Activated T-cell treated with anti-CD3 and anti-CD28 coated beads, Interleukin-2, amount 50 U/mL, for 72 hours (primary cell): ENCODE results near the gene C16orf87. TPM values are rescaled to one million over a fixed set of nuclear protein-coding genes. Genes with fewer than 3 reads are reported as not detected.
A peak's percentile ranks its signal among the peaks of the same experiment; 100 is the strongest.
"Not testable (repeated sequence)": the region's sequence is repeated elsewhere in the genome, so short reads cannot be mapped to it uniquely, and the experiment has no call there.

Experiments used
- ATAC-seq, 2 donors: fragments of 150-1000 bp; cut with Tn5 transposase; replicated peaks in 1 of 2; 2 replicates each; pipeline ENCODE4 v1.10.0; 2021; ENCODE audit warnings: moderate library complexity in 2 of 2, mild to moderate bottlenecking in 1 of 2
- DNase-seq, 2 donors: peaks; one replicate each; pipeline ENCODE4 v3.0.0; 2021 to 2022; ENCODE audit warnings: mixed read lengths in 1 of 2
- H3K27ac Mint-ChIP-seq: one replicate; pipeline ENCODE4 v1.8.0; 2022; ENCODE audit warnings: mild to moderate bottlenecking, moderate library complexity, mixed read lengths
- H3K27me3 Mint-ChIP-seq: one replicate; pipeline ENCODE4 v1.8.0; 2022; ENCODE audit warnings: low read depth, mixed read lengths
- H3K36me3 Mint-ChIP-seq, 2 donors: one replicate each; pipeline ENCODE4 v1.8.0; 2022; ENCODE audit warnings: mixed read lengths in 2 of 2, mild to moderate bottlenecking in 1 of 2; ENCODE audit not compliant: insufficient read depth in 2 of 2
- H3K4me1 Mint-ChIP-seq: one replicate; pipeline ENCODE4 v1.8.0; 2022; ENCODE audit warnings: low read depth, mixed read lengths
- H3K4me3 Mint-ChIP-seq, 2 donors: one replicate each; pipeline ENCODE4 v1.8.0; 2022; ENCODE audit warnings: mild to moderate bottlenecking in 2 of 2, mixed read lengths in 2 of 2, moderate library complexity in 2 of 2
- H3K9me3 Mint-ChIP-seq, 2 donors: one replicate each; pipeline ENCODE4 v1.8.0; 2022; ENCODE audit warnings: mixed read lengths in 2 of 2
- total RNA-seq, 2 donors: library from RNA; stranded (reverse); gene quantifications; one replicate each; pipeline ENCODE4 v1.2.3, GENCODE V29; 2022

The C16orf87 gene
- total RNA-seq, 2 donors from 2014 or later = 18.1 to 21.4 TPM

DNA sequence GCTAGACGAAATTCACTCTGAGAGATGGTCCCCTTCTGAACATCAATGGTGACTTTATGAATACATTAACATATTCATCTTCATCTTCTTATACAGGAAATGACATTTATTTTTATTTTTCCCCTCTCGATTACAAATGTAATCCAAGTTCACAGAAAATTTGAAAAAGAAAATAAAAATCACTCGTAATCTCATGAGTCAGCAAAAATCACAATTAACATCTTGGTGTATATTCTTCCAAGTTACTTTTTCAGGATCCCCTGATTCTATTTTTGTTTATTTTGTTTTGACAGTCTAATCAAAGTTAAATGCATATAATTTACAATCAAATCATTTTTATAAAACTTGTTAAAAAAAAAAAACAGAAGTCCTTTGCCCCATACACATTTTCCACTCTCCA is 27.6 kb downstream of the C16orf87 start:
- peaks cover 15% of the 10 kb centered on the region for H3K4me1 Mint-ChIP-seq
- H3K9me3 Mint-ChIP-seq = no peaks in the 10 kb centered on the region
- peak overlapping the region in 1 of 2 donors; percentile 45 for H3K4me3 Mint-ChIP-seq
- no peaks in the 10 kb centered on the region for H3K27me3 Mint-ChIP-seq
- H3K27ac Mint-ChIP-seq = peak overlapping the region; percentile 82
- ATAC-seq (no peak), DNase-seq (no peak)
- peaks cover 3 to 18% of the 10 kb centered on the region in 2 donors for H3K36me3 Mint-ChIP-seq

DNA sequence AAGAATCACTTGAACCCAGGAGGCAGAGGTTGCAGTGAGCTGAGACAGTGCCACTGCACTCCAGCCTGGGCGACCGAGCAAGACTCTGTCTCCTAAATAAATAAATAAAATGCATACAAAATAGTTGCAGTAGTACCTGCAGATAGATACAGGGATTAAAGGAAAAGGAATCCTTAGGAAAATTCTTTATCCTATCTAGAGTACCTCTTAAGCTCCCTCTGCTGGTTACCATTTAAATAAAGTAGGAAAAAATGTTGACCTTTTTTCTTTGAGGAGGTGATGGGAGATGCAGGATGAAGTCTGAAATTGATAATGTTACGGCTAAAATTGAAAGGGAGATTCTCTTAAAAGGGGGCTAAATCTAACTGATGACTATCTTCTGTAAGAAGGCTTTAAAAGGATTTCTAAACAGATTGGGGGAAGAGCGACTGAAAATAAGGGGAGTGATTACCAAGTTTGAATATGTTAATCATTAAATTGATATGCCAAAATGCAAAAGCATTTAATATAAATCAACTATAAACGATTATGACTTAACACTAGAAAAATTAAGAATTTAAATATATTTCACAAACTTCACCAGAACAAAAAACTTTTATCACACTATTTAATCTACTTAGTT is 29.4 kb downstream of the C16orf87 start:
- DNase-seq (no peak), ATAC-seq (no peak)
- Mint-ChIP-seq H3K9me3 (peaks cover 3% of the 10 kb centered on the region in 2 donors), H3K4me3 (no peak overlapping the region), H3K36me3 (peaks cover 6 to 18% of the 10 kb centered on the region in 2 donors), H3K27ac (no peak overlapping the region), H3K27me3 (no peaks in the 10 kb centered on the region), H3K4me1 (peaks cover 10% of the 10 kb centered on the region)

DNA sequence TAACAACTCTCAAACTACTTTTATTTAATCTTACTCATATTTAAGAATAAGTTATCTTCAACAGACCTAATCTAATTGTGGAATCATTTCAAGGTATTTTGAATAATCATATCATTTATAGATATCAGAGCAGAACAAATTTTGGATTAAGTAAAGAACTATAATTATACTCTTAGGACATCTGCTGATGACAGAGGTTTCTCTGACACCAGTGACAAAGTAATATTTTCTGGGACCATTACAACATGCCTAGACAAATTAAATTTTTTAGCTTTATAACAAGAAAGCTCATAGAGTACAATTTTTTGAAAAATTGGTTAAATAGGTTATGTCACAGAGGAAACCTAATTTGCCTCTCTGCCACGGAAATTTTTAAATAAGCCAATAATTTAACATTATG is 30.5 kb downstream of the C16orf87 start:
- no peaks in the 10 kb centered on the region for H3K27me3 Mint-ChIP-seq
- no peak for DNase-seq
- peaks cover 3 to 4% of the 10 kb centered on the region in 2 donors for H3K9me3 Mint-ChIP-seq
- ATAC-seq = no peak
- peaks cover 10 to 27% of the 10 kb centered on the region in 2 donors for H3K36me3 Mint-ChIP-seq
- no peak overlapping the region for H3K27ac Mint-ChIP-seq
- peaks cover 10% of the 10 kb centered on the region for H3K4me1 Mint-ChIP-seq
- H3K4me3 Mint-ChIP-seq = no peak overlapping the region

DNA sequence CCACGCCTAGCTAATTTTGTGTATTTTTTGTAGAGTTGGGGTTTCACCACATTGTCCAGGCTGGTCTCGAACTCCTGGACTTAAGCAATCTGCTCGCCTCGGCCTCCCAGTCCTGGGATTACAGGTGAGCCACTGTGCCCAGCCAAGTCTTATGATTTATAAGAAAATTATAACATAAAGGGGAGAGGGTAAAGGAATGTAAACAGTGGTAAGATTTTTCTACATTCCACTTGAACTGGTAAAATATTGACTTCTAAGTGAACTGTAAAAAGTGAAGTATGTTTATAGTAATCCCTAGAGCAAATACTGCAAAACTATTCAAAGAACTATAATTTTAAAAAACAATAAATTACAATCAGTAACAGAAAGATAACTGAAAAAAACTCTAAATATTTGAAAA is 33.5 kb downstream of the C16orf87 start:
- Mint-ChIP-seq H3K36me3 (peaks cover 19 to 32% of the 10 kb centered on the region in 2 donors), H3K27me3 (no peaks in the 10 kb centered on the region), H3K4me3 (no peak overlapping the region), H3K9me3 (peaks cover 6 to 10% of the 10 kb centered on the region in 2 donors), H3K27ac (no peak overlapping the region), H3K4me1 (no peaks in the 10 kb centered on the region)
- ATAC-seq = no peak
- DNase-seq = no peak

DNA sequence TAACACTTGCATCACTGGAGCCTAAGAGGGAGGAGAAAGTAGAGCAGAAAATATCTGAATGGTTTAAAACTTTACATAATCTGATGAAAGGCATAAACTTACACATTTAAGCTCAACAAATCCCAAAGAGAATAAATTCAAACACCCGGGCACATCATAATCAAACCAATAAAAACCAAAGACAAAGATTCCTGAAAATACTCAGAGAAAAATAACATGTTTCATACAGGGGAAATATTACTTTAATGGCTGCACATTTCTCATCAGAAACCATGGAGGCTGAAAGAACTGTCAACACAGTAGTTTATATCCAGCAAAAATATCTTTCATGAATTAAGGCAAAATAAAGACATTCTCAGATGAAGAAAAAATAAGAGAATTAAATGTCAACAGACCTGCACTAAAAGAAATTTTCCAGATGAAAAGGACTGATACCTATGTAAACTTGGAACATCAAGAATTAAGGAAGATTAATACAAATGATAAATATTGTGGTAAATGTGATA is 34.2 kb downstream of the C16orf87 start:
- H3K4me3 Mint-ChIP-seq = no peak overlapping the region
- peaks cover 2% of the 10 kb centered on the region for H3K4me1 Mint-ChIP-seq
- no peak for ATAC-seq
- H3K36me3 Mint-ChIP-seq = peaks cover 20 to 35% of the 10 kb centered on the region in 2 donors
- H3K27me3 Mint-ChIP-seq = no peaks in the 10 kb centered on the region
- no peak for DNase-seq
- H3K27ac Mint-ChIP-seq = no peak overlapping the region
- peaks cover 7 to 10% of the 10 kb centered on the region in 2 donors for H3K9me3 Mint-ChIP-seq

DNA sequence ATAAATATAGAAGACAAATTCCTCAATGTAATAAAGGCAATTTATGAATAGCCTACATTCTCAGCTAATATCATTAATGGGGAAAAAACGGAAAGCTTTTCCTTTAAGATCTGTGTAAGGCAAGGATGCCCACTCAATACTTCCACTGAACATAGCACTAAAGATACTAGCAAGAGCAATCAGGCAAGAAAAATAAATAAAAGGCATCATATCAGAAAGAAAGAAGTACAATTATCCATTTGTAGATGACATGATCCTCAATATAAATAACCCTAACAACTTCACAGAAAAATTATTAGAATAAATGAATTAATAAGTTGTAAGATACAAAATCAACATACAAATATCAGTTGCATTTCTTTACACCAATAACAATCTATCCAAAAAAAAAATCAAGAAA is 37.1 kb downstream of the C16orf87 start:
- H3K36me3 Mint-ChIP-seq = peaks cover 20 to 33% of the 10 kb centered on the region in 2 donors
- peaks cover 8 to 10% of the 10 kb centered on the region in 2 donors for H3K9me3 Mint-ChIP-seq
- H3K4me1 Mint-ChIP-seq = peaks cover 19% of the 10 kb centered on the region
- ATAC-seq (no peak), DNase-seq (no peak)
- no peak overlapping the region for H3K27ac Mint-ChIP-seq
- H3K4me3 Mint-ChIP-seq = no peak overlapping the region
- no peaks in the 10 kb centered on the region for H3K27me3 Mint-ChIP-seq

DNA sequence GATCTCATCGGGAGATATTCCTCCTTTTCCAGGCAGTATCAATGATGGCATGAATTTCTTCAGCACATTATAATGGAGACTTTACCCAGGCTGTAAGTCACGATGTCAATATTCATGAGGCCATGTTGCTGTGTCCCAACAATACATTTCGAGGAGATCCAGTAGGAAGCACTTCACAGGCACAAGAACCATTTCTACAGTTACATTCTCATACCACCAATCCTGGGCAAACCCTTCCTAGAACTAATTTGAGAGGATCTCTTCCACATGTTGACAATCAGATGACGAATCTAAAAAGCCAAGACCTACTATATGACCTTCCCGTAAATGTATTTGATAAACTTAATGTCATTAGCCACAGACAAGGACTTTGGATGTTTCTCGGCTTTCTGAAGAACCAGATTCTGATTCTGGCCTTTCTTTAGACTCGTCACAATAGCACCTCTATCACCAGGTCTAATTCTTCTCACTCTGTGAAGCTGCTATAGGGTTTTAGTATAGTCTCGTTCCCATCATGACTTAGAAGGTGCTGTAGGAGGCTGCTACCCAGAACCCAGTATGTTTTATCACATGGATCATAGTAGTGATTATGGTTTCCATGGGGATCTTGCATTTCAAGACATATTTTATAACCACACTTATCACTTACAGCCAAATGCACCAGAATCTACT is 40.2 kb downstream of the C16orf87 start:
- no peak for ATAC-seq

GRCh38 chr16:46789499-46790414 is 41.2 kb downstream of the C16orf87 start:
- ATAC-seq (peak; percentile 96 to 99), DNase-seq (peak; percentile 81 to 83)
- peaks cover 19% of the 10 kb centered on the region for H3K4me1 Mint-ChIP-seq
- H3K27me3 Mint-ChIP-seq = no peaks in the 10 kb centered on the region
- peaks cover 11 to 13% of the 10 kb centered on the region in 2 donors for H3K9me3 Mint-ChIP-seq
- H3K27ac Mint-ChIP-seq = peak overlapping the region; percentile 66
- peak overlapping the region; percentile 81 to 89 for H3K4me3 Mint-ChIP-seq
- H3K36me3 Mint-ChIP-seq = peaks cover 15 to 24% of the 10 kb centered on the region in 2 donors

More for the DNA sequence above, 40.2 kb downstream of the C16orf87 start:
- Mint-ChIP-seq H3K36me3 (peaks cover 23 to 30% of the 10 kb centered on the region in 2 donors), H3K4me1 (peaks cover 19% of the 10 kb centered on the region), H3K9me3 (peaks cover 13 to 16% of the 10 kb centered on the region in 2 donors), H3K27ac (peak overlapping the region; percentile 66), H3K4me3 (peak overlapping the region; percentile 81 to 89), H3K27me3 (no peaks in the 10 kb centered on the region)
- no peak for DNase-seq

DNA sequence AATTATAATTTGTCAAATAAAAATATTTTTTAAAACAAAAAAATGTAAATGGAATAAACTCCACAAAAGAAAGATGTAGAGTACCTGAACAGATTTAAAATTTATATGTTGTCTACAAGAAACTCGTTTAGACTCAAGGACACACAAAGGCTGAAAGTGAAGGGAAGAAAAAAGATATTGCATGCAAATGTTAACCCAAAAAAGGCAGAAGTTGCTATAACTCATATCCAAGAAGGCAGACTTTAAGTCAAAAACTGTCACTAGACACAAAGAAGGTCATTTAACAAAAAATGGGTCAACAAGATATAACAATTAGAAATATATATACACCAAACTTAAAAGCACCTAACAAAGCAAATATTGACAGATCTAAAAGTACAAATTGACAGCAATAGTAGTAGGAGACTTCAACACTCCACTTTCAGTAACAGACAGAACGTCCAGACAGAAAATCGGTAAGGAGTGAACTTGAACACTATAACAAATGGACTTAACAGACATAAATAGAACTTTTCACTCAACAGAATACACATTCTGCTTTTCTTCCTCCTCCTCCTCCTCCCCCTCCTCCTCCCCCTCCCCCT is 42.0 kb downstream of the C16orf87 start:
- Mint-ChIP-seq H3K9me3 (peaks cover 10 to 11% of the 10 kb centered on the region in 2 donors), H3K36me3 (peaks cover 13 to 19% of the 10 kb centered on the region in 2 donors), H3K4me1 (peaks cover 22% of the 10 kb centered on the region), H3K27ac (peak overlapping the region; percentile 68), H3K4me3 (peak overlapping the region in 1 of 2 donors; percentile 89), H3K27me3 (no peaks in the 10 kb centered on the region)
- DNase-seq (no peak), ATAC-seq (no peak)

- no peak for DNase-seq
- Mint-ChIP-seq H3K4me1 (peaks cover 31% of the 10 kb centered on the region), H3K27ac (no peak overlapping the region), H3K36me3 (peaks cover 12 to 16% of the 10 kb centered on the region in 2 donors), H3K9me3 (peaks cover 10% of the 10 kb centered on the region in 2 donors), H3K4me3 (no peak overlapping the region), H3K27me3 (no peaks in the 10 kb centered on the region)
- ATAC-seq = no peak
These were observed 43.1 kb downstream of the C16orf87 start for GRCh38 chr16:46787909-46788308.

- DNase-seq (no peak), ATAC-seq (no peak)
- no peaks in the 10 kb centered on the region for H3K27me3 Mint-ChIP-seq
- peaks cover 8 to 10% of the 10 kb centered on the region in 2 donors for H3K9me3 Mint-ChIP-seq
- H3K4me3 Mint-ChIP-seq = no peak overlapping the region
- peaks cover 21% of the 10 kb centered on the region for H3K4me1 Mint-ChIP-seq
- H3K36me3 Mint-ChIP-seq = peaks cover 9 to 11% of the 10 kb centered on the region in 2 donors
- H3K27ac Mint-ChIP-seq = no peak overlapping the region
These were observed 45.7 kb downstream of the C16orf87 start for GRCh38 chr16:46785076-46785845.

DNA sequence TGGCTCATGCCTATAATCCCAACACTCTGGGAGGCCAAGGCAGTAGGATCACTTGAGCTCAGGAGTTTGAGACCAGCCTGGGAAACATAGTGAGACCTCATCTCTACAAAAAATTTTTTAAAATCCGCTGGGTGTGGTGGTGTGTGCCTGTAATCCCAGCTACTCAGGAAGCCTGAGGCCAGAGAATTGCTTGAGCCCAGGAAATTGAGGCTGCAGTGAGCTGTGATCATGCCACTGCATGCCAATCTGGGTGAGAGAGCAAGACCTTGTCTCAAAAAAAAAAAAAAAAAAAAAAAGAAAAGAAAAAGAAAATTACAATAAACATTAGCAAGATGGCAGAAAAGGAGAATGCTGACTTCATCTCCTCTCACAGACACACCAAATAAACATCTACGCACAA is 46.4 kb downstream of the C16orf87 start:
- not testable (repeated sequence) for H3K27ac Mint-ChIP-seq, H3K27me3 Mint-ChIP-seq, ATAC-seq, DNase-seq, H3K4me3 Mint-ChIP-seq
- H3K9me3 Mint-ChIP-seq = peaks cover 8 to 10% of the 10 kb centered on the region in 2 donors
- peaks cover 16% of the 10 kb centered on the region for H3K4me1 Mint-ChIP-seq
- H3K36me3 Mint-ChIP-seq = peaks cover 9 to 11% of the 10 kb centered on the region in 2 donors
